ENCODE measurements around the gene NHS. TPM values are rescaled to one million over a fixed set of nuclear protein-coding genes. Genes with fewer than 3 reads are reported as not detected.
"Not testable (repeated sequence)": the region's sequence is repeated elsewhere in the genome, so short reads cannot be mapped to it uniquely, and the experiment has no call there.

The NHS gene
- total RNA-seq, 2 donors from 2014 or later: 2.0 TPM

DNA sequence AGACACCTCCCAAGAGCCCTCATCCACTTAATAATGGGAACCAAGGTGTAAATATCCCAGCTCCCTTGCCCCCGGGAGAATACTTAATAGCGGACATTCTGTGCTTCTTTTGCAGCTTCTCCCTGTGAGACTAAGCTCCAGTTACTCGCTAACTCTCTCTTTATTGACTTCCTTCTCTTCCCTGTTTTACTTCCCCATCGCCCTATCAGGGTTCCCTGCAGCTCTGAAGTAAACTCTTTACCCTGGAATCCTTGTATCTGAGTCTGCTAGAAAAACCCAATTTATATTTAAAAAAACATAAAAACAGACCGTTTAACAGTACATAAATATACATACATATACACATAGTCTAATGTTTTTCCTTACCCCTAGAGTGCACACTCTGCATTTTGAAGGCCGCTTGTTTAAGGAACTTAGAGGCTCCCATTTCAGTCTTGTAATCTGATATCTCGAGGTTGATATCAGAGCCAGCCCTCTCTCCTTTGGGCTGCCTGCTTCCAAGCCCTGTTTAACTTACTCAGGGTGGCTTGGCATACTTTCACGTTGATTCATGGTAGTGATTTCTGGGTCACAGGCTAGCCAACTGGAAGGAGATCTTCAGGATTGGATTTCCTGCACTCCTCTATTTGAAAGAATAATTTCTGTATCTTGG is 184.9 kb downstream of the NHS start:
- DNase-seq: no peak
- intact Hi-C loops (cut with DNase I): no loop called here
- peak in 1 of 2 donors; percentile 60 for ATAC-seq

DNA sequence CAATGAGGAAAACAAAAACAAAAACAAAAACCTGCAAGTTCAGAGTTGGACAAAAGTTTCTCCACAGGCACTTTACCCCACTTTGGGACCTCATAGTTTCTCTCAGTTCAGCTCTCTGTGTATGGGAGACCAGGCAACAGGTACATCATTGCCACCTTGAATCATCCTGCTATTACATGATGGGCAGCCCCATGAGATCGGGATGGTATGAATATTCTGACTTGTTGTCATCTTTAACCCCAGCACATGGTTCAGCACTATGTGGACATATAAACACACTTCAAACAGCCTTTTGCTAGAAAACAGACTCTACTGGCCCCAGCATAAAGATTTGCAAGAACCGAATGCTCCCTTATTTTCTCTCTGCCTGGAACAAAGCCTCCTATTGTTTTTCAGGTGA is 185.4 kb downstream of the NHS start:
- DNase-seq (no peak), ATAC-seq (no peak)
- intact Hi-C loops (cut with DNase I): no loop called here

DNA sequence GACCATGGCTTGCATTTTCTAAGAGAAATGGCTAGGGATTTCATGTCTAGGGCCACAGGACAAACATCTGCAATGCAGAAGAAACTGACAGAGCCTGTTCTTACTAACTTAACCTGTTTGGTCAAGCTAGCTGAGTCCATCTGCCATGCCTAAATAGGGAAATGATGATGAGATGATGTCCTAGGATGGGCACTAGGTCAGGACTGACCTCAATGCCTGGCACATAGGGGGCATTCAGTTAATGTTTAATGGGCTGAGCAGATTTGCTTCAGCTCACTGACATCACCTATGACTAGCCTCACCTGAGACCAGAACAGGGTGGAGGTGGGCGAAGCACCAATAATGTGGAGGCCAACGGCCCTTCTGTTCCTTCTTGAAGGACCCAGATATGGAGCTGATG is 188.1 kb downstream of the NHS start:
- intact Hi-C loops (cut with DNase I): no loop called here
- no peak for DNase-seq

DNA sequence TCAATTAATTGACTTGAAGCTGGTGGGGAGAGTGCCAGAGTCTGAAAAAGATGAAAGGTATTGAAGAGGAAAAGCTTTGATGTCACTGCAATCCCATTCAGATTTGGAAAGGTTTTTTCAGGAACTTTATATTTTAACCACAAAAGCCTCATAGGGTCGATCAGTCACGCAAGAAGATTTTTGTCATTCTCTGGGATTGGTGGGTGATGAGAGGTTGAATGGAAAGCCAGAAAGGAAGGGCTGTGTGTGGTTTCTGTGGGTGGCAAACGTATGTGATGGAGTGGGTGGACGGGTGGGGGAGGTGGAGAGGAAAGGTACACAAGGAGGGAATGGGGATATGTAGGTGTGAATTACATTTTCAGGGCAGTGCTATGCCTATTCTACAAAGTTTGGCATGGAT is 188.5 kb downstream of the NHS start:
- intact Hi-C loops (cut with DNase I): no loop called here
- DNase-seq (no peak), ATAC-seq (no peak)

More for the DNA sequence above, 188.1 kb downstream of the NHS start:
- no peak for ATAC-seq

DNA sequence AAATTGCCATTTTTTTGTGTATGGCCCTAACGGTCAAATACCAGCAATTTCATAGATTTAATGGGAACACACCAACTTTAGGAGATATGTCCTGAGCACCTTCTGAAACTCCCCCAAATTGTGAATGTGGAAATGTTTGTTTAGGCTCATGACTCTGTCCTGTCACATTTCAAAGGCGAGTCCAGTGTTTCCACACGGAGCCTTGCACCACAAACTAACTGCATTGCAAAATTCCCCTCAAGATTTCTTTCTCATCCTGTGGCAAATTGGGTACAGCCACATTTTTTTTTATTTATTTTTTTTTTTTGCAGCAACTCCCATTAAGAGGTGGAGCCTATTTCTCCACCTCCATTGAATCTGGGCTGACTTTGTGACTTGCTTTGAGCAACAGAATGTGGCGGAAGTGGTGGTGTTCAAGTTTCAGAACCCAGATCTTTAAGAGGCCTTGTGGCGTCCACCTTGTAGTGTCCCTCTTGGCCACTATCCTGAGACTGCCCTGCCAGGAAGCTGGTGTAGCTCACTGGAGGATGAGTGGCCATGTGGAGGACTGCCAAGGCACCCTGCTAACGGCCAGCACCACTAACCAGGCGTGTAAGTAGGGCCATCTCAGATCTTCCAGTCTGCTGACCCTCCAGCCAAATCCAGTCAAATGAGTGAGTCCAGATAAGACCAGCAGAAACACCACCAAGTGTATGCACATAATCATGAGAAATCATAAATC is 189.8 kb downstream of the NHS start:
- ATAC-seq (peak; percentile 37 to 52), DNase-seq (no peak)
- intact Hi-C loops (cut with DNase I): no loop called here

DNA sequence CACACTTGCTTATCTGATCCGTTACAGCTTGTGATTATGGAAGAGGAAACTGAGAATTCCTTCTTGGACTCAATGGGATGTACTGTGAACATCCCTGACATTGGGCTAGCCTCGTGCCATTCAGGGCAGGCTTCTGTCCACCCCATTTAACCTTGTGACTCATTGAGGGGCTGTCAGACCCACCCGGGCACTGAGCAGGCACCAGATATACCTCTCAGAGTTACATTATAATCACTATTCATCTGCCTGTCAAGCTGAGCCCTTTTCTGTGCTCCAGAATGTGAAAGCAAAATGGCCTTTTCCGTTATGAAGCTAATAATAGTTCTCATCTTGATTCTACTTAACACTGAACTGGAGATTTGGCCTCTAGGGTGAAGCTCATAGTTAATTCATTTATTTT is 191.7 kb downstream of the NHS start:
- DNase-seq (no peak), ATAC-seq (no peak)
- intact Hi-C loops (cut with DNase I): no loop called here

DNA sequence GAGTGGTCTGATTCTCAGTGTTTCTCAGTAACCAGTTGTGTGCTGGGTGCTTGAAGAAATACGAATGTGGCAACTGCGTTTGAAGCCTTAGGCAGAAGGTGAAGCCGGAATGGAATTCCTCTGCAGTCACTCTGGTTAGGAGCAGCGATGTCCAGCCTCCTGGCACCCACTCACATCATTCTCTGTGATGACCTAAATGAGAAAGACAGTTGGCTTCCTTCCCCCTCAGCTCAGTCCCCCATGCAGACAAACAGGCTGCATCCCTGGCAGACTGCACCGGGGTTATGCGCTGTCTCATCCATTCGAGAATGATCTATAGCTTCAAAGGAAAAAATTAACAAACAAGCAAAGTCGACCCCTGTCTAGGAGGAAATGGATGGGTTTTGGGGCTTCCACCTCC is 192.2 kb downstream of the NHS start:
- DNase-seq: no peak
- intact Hi-C loops (cut with DNase I): no loop called here
- peak; percentile 33 to 67 for ATAC-seq

DNA sequence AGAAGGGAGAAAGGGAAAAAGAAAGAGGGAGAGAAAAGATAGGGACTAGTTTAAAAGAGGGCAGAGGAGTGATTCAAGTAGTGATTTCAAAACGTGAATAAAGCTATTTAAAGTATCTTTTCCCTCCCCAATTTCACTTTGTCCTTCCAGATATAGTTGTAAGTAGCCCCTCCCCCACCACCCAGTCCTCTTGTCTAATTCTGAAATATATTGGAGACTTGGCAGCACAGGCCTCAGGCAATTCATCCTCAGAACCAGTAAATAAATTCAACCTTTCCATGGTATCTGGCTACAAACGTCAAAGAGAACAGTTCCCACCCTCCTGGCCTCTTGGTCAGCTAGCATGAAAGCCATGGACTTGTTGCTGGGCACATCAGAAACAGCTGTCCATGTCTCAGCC is 192.8 kb downstream of the NHS start:
- DNase-seq: no peak
- no peak for ATAC-seq
- intact Hi-C loops (cut with DNase I): no loop called here

DNA sequence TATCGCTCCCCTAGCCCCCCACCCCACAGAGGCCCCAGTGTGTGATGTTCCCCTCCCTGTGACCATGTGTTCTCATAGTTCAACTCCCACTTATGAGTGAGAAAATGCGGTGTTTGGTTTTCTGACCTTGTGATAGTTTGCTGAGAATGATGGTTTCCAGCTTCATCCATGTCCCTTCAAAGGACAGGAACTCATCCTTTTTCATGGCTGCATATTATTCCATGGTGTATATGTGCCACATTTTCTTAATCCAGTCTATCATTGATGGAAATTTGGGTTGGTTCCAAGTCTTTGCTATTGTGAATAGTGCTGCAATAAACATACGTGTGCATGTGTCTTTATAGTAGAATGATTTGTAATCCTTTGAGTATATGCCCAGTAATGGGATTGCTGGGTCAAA is 193.8 kb downstream of the NHS start:
- intact Hi-C loops (cut with DNase I); ATAC-seq: not testable (repeated sequence)

DNA sequence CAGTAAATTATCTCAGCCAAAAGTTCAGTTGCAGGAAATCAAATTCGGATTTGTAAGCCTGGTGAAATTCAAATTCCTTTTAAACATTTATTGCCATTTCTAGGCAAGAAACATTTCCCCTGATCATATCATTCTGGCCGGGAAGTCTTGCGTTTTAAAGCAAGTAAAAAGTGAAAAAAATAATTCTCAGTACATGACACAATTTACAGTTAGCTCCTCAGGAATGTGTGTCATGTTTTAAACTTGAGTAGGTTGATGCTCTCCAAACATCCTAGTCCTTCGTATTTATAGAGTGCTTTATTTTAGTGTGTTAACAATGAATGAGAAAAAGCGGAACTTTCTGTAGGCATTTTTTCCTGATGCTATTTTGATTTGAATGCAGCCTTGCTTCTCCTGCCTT is 204.0 kb downstream of the NHS start:
- intact Hi-C loops (cut with DNase I): no loop called here
- DNase-seq: no peak
- no peak for ATAC-seq

More for the DNA sequence above, 193.8 kb downstream of the NHS start:
- not testable (repeated sequence) for DNase-seq

DNA sequence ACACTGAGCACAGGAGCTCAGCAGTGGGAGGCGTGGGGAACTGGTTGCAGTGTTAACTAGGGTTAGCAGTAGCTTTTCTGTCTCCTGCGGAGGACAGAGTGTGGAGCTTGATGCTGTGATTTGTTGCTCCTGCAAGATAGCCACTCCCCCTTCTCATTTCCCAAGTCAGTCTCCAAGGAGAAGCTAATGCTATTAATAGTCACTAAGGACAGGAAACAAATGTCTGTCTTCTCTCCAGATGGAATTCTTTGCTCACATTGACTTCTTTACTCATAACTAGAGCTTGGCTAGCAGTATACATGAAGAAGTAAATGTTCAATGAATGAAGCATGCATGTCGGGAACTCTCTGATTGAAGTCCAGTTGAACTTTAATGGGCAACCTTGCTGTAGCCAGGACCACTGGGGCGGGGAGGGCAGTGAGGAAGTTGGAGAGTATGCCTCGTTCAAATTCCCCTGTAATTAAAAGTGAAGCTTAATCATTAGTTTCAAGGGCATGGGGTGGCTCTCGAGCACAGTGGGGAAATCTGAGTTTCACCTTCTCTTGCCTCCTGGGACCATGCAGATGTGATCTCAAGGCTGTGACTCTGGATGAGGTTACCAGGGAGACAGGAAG is 205.6 kb downstream of the NHS start:
- ATAC-seq (peak; percentile 65 to 78), DNase-seq (no peak)
- intact Hi-C loops (cut with DNase I): no loop called here

DNA sequence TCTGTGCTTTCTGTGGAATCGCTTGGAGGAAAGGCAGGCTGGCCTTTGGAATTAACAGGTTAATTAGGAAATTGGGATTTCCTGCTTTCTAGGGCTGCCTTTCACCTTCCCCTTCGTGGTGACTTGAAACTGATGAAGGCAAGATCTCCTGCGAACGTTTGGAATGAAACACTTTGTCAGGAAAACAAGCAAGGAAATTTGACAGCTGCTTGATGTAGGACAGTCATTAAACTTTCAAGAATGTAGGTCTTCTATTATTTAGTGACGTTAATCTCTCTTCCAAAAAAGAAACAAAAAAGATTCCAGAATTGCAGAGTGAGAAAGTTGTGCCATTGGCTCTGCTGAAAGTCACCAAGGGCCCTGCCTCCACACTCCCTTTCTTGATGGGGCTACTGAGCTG is 206.6 kb downstream of the NHS start:
- no peak for ATAC-seq
- DNase-seq: no peak
- intact Hi-C loops (cut with DNase I): no loop called here

DNA sequence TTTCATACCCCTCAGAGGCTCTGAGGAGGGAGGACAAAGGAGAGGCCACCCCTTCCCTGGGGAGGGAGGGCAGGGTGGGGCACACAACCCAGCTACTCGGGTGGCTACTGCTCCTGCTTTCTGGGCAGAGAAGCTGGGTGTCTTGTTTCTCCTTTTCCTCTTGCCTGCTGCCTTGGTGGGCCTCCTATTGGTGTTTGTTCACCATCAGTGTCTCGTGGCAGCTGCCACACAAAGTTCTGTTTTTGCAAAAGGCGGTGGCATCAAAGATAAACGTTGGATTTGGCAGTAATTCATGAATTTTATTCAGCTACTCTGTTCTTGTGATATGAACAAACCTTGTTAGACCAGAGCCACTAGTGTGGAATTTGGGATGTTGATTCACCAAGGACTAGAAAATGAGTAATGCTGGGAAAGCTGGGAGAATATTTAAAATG is 209.3 kb downstream of the NHS start:
- ATAC-seq (no peak), DNase-seq (no peak)
- intact Hi-C loops (cut with DNase I): no loop called here

DNA sequence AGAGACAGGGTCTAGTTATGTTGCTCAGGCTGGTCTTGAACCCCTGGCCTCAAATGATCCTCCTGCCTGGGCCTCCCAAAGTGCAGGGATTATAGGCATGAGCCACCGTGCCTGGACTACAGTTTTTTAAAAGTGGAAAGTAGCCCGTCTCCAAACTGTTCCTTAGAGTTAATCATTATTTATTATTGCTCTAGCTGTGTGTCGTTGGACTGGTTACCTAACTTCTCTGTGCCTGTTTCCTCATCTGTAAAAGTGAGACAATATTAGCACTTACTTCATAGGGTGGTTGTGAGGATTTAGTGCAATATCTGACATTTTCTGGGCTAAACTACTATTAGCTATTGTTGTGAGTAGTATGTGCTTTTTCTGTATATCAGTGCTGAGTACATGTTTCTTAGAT is 210.0 kb downstream of the NHS start:
- DNase-seq (no peak), ATAC-seq (no peak)
- intact Hi-C loops (cut with DNase I): no loop called here

DNA sequence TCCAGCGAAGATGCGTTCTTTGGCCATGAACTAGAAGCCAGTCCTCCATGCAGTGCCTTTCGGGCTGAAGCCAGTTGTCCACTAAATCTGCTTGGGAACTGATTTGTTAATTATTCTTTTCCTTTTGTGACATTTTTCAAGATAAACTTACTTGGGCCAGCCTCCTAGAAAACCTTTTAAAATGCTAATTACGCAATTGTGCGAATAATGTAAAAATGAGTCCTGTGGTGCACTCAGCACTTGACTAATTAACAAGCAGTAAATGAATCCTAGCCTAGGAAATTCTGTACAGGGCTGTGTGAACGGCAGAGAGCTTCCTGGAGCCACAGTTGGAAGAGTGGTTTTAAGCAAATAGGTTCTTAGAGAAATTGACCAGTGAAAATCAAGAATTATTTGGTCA is 212.4 kb downstream of the NHS start:
- no peak for ATAC-seq
- intact Hi-C loops (cut with DNase I): no loop called here
- DNase-seq: no peak

DNA sequence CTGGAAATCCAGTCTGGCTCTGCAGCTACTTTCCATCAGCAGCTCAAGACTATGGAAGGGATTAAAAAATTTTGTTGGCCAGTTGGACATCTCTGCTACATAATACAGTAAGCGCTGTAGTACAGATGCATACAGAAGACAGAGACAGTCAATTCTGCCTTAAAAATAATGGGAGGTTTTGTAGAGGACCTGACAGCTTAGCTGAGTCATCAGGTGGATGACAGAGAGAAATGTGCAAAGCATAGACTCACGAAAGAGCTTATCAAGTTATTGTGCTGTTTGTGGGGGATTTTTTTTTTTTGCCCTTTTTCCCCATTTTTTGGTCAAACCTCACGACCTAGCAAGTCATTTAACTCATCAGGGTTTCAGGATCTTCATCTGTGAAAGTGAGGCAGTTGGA is 213.3 kb downstream of the NHS start:
- ATAC-seq (no peak), DNase-seq (no peak)
- intact Hi-C loops (cut with DNase I): no loop called here

DNA sequence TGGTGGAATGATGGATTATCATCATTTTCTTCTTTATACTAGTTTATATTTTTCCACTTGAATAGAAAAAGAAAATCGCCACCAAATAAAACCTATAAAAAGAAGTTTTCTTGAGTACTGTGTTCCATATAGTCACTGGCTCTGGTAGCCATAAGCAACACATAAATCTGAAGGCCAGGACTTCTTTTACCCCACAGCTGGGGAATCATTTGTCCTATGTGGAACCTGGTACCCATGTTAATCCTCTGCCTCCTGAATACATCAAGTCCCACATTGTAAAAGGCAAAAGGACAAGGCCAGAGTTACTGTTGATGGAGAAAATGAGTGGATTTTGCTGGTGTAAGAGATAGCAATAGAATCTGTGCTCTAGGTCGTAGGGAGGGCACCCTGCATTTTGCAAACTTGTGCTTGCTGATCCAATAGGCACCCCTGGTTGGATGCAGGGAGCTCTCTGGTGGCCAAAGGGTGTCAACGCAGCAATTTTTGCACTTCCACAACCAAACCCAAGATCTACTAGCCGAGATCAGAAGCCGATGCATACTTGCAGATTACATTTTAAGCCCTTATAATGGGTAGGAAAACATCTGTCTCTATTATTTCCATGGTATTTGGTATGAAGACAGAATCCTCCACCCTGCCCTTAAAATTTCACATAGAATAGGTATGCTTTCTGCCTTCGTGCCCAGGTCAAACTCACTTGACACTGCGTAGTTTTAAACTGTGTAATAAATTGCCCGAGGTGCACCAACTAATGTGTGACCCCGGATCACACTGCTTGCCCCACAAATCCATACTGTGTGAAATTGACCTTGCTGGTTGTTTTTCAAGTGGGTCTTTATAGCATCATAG is 216.1 kb downstream of the NHS start:
- intact Hi-C loops (cut with DNase I): loop anchor here (1.0 to 10.0 kb wide), 3 partner anchors 216 to 349 kb away; partner anchors contain the start of gene NHS (in 1 of the 2)
- ATAC-seq (peak; percentile 86 to 92), DNase-seq (peak; percentile 44)

DNA sequence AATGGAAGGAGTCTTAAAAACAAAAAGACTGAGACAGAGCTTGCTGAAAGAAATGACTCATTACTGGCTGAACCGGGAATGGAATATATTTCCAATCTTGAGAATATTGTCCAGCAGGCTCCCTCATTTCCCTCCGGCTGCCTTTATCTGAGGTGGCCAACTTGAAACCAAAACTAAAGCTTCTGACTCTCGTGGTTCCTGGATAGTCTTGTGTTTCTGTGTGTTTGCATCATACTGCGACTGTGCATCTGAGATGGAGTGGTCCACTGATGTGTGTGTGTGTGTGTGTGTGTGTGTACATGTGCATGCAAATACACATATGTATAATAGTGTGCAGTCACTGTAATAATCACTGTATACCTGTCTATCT is 216.7 kb downstream of the NHS start:
- intact Hi-C loops (cut with DNase I): loop anchor here (1.0 to 10.0 kb wide), 3 partner anchors 217 to 349 kb away; partner anchors contain the start of gene NHS (in 1 of the 2)
- ATAC-seq (peak; percentile 28 to 72), DNase-seq (no peak)

DNA sequence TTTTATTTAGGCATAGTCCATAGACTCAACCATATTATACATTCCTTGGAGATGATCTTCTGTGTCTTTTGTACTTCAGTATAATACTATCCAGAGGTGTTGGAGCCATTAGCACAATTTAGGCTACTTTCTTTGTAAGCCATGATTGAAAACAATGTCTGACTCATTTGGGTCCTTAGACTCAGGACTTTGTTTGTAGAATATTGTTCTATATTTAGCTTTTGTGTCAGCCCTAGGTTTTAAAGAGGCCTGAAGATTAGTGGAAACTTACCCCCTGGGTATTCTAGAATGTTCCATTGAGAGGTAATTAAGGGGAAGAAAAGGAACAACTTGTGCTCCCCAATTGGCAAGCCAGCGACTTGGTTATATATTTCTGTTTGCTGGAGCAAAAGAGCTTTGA is 217.1 kb downstream of the NHS start:
- peak in 1 of 2 donors; percentile 38 for ATAC-seq
- intact Hi-C loops (cut with DNase I): loop anchor here (10.0 kb wide), 2 partner anchors 217 to 347 kb away; partner anchors contain the start of gene NHS (in 1 of the 2)
- DNase-seq: no peak
